ENCODE data around the gene AGO1. TPM values are rescaled to one million over a fixed set of nuclear protein-coding genes. Genes with fewer than 3 reads are reported as not detected.

AGO1 gene
- total and polyA plus RNA-seq, 10 donors = 2.3 to 38.2 (median 31.0) TPM

GRCh38 chr1:35860696-35861095 is 22.3 kb upstream of the AGO1 start:
- intact Hi-C loops (cut with DNase I; ENCODE audit: low total_unique reads) = no loop called here
- 22 to 50% (median 35%) methylated on average over 3 of the region's 3 CpGs for WGBS, 5 donors
- peaks cover 2 to 32% (median 11%) of the 10 kb centered on the region in 6 donors for H3K4me1 ChIP-seq

GRCh38 chr1:35863136-35863535 is 19.9 kb upstream of the AGO1 start:
- WGBS, 5 donors = 84 to 100% (median 87%) methylated on average over 1 of the region's 1 CpG
- H3K27ac ChIP-seq = peak overlapping the region in 2 of 8 donors; percentile 64 to 74
- intact Hi-C loops (cut with DNase I; ENCODE audit: low total_unique reads) = no loop called here
- no peaks in the 10 kb centered on the region for H3K9me3 ChIP-seq
- no peak overlapping the region for H3K4me3 ChIP-seq
- TF ChIP-seq CTCF (IDR thresholded peaks at IDR 0.05 in 8 of 11, conservative IDR thresholded peaks at IDR 0.05 in 3 of 11) = no peak
- no peak for TF ChIP-seq POLR2AphosphoS5 (IDR thresholded peaks at IDR 0.05)
- no peak for TF ChIP-seq POLR2A (IDR thresholded peaks at IDR 0.05)
- H3K36me3 ChIP-seq = peaks cover 0 to 14% (median 0%) of the 10 kb centered on the region in 6 donors
- no peaks in the 10 kb centered on the region for H3K27me3 ChIP-seq (replicated peaks in 1 of 7)
- DNase-seq = no peak
- peaks cover 2 to 49% (median 13%) of the 10 kb centered on the region in 6 donors for H3K4me1 ChIP-seq

More at GRCh38 chr1:35860696-35861095, 22.3 kb upstream of the AGO1 start:
- no peak for DNase-seq
- Histone ChIP-seq H3K27ac (peak overlapping the region in 4 of 8 donors; percentile 21 to 58 (median 36)), H3K27me3 (replicated peaks in 1 of 7) (no peaks in the 10 kb centered on the region), H3K9me3 (no peaks in the 10 kb centered on the region), H3K4me3 (no peak overlapping the region), H3K36me3 (peaks cover 0 to 27% (median 7%) of the 10 kb centered on the region in 6 donors)
- no peak for TF ChIP-seq CTCF (IDR thresholded peaks at IDR 0.05 in 8 of 11, conservative IDR thresholded peaks at IDR 0.05 in 3 of 11)
- no peak for TF ChIP-seq POLR2AphosphoS5 (IDR thresholded peaks at IDR 0.05)
- TF ChIP-seq POLR2A (IDR thresholded peaks at IDR 0.05) = no peak

- no peak for DNase-seq
- 42 to 71% (median 53%) methylated on average over 3 of the region's 3 CpGs for WGBS, 5 donors
- Histone ChIP-seq H3K4me1 (peaks cover 2 to 49% (median 13%) of the 10 kb centered on the region in 6 donors), H3K27me3 (replicated peaks in 1 of 7) (no peaks in the 10 kb centered on the region), H3K27ac (peak overlapping the region in 7 of 8 donors; percentile 10 to 74 (median 65)), H3K4me3 (no peak overlapping the region), H3K36me3 (peaks cover 0 to 7% (median 0%) of the 10 kb centered on the region in 6 donors), H3K9me3 (no peaks in the 10 kb centered on the region)
- intact Hi-C loops (cut with DNase I; ENCODE audit: low total_unique reads) = no loop called here
- TF ChIP-seq CTCF (IDR thresholded peaks at IDR 0.05 in 8 of 11, conservative IDR thresholded peaks at IDR 0.05 in 3 of 11) (no peak), POLR2AphosphoS5 (IDR thresholded peaks at IDR 0.05) (no peak), POLR2A (IDR thresholded peaks at IDR 0.05) (no peak)
These were observed 19.0 kb upstream of the AGO1 start for GRCh38 chr1:35863881-35864625.

DNA sequence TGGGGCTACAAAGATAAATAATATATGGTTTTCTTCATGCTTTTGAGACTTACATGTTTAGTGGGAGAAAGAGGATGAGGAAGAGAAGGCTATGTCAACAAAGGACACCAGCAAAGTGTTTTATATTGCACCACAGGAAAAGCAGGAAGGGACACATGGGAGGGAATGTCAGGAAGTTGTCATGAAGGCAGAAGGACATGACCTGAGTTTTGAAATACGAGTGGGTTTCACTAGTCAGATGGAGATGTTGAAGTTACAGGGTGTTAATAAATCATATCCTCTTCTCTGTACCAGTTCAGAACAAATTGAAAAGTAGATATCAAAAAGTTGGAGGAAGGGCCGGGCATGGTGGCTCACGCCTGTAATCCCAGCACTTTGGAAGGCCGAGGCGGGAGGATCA is 18.2 kb upstream of the AGO1 start:
- peak overlapping the region; percentile 2 to 74 (median 64) for H3K27ac ChIP-seq
- intact Hi-C loops (cut with DNase I; ENCODE audit: low total_unique reads) = no loop called here
- no peak overlapping the region for H3K4me3 ChIP-seq
- WGBS, 5 donors = 53 to 74% (median 66%) methylated on average over 5 of the region's 5 CpGs
- TF ChIP-seq POLR2AphosphoS5 (IDR thresholded peaks at IDR 0.05) = peak in 1 of 3 donors; percentile 56
- no peak for TF ChIP-seq POLR2A (IDR thresholded peaks at IDR 0.05)
- no peak for TF ChIP-seq CTCF (IDR thresholded peaks at IDR 0.05 in 8 of 11, conservative IDR thresholded peaks at IDR 0.05 in 3 of 11)
- H3K4me1 ChIP-seq = peaks cover 2 to 49% (median 13%) of the 10 kb centered on the region in 6 donors
- H3K9me3 ChIP-seq = no peaks in the 10 kb centered on the region
- no peaks in the 10 kb centered on the region for H3K36me3 ChIP-seq
- no peaks in the 10 kb centered on the region for H3K27me3 ChIP-seq (replicated peaks in 1 of 7)
- DNase-seq = no peak
